Stimulated activated CD8-positive, alpha-beta memory T cell treated with anti-CD3 and anti-CD28 coated beads, Interleukin-4, amount 100 ng/mL, for 4 hours (primary cell): ENCODE data around the gene AHR.

Experiments used
- DNase-seq, 2 donors: peaks; one replicate each; pipeline ENCODE4 v3.0.0-alpha.2; 2020; ENCODE audit warnings: low read depth in 2 of 2, low spot score in 1 of 2

The AHR gene

DNA sequence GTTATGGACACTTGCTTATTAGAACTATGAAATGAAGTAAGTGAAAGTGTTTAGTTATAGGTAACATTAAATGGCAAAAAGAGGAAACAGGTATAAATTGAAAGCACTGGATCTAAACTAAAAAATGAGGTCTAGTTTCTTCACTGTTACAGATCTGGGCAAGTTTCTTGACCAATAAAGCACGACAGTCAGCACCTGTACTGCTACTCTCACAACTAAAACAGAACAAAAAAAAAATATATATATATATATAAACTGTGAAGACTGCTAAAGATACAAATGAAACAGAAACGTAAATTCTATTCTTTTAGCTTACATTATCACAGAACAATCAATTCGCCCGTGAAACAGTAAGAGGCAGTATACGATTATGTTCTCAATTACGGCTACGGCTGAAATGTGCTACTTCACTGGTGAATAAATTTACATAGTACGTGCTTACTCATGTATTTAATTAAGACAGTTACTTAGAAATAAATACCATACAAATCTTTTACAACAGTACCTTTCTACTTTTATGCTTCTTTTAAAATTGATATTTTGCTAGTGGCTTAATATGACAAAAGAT, 4.2 kb downstream of the AHR start:
- no peak for DNase-seq

DNA sequence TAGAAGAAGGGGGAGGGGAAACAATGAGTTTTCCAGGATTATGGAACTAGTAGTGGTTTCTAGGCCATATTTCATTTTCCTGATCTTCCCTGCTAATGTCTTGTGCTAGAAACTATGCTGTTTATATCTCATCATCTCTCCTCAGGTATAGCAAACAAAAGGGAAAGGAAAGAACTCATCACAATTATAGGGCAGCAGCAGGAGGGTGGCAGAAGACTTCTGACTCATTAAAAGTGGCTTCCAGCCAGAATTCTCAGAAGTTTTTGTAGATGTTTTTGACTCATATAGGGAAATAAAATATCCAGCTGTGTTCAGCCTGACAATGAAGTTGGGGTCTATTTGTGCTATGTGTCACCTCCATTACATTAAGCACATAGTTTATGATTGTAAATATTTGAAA, 6.5 kb downstream of the AHR start:
- no peak for DNase-seq

DNA sequence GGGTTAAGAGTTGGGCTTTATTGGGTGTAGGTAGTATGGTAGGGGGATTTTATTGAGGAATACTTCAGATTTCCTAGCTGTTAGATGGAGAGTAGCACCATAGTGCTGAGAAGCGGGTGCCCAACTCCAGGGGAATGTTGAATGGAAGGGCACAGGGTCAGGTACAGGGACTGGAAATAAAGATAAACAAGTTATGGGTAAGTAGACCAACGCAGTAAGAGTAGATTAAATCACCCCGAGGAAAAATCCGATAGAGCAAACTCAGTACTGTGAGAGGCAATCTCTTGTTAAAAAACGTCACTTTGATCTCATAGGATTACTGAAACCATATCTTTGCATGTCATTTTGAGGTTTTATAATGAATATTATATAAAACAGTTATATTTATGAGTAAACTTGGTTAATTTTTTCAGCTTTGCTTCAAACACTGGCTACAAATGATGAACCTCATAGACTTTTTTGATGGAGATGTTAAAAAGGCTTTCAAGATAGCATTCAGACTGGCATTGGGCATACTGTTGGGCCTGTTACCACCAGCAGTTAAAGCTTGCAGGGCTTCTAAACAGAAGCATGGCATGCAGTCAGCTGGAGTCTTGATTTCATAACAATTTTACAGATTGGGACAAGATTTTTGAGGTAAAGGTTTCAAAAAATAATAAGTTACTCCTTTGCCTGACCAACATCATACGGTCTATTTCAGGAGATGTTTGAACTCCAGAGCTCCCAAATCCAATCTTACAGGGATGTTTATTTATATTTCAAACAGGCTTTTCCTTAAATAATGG, 7.1 kb downstream of the AHR start:
- DNase-seq, result no peak

DNA sequence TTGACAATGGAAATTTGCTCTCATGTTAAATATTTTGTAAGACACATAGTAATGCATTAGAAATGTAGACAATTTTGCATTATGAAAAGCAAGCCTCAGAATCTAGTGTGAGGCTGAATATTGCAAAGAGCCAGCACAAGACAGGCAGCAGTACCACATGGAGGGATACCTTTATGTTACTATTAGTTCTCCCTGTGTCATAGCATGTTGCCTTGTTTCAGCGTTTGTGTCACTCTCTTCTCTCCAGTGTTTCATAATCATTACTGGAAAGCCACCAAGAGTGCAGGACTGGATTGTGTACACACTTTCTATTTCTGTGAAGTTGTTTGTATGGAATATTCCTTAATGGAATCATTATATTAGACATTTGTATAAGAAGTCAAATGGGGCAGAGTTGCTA, 8.5 kb downstream of the AHR start:
- DNase-seq, result no peak

DNA sequence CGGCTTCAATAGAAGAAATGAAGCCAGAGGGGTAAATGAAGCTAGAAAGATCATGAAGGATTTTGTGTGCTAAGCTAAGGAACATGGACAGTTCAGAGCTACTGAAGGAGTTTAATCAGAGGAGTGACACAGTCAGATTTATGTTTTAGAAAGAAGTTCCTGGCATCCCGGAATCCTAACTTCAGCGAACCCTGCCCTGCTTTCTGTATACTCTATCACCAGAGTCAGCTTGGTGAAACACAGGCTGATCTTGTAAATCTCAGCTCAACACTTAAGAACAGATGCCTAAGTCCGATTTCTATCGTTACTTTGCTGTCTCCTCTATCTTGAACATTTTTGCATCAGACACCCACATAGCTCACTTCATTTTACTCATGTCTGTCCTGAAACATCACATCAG, 9.1 kb downstream of the AHR start:
- no peak for DNase-seq

DNA sequence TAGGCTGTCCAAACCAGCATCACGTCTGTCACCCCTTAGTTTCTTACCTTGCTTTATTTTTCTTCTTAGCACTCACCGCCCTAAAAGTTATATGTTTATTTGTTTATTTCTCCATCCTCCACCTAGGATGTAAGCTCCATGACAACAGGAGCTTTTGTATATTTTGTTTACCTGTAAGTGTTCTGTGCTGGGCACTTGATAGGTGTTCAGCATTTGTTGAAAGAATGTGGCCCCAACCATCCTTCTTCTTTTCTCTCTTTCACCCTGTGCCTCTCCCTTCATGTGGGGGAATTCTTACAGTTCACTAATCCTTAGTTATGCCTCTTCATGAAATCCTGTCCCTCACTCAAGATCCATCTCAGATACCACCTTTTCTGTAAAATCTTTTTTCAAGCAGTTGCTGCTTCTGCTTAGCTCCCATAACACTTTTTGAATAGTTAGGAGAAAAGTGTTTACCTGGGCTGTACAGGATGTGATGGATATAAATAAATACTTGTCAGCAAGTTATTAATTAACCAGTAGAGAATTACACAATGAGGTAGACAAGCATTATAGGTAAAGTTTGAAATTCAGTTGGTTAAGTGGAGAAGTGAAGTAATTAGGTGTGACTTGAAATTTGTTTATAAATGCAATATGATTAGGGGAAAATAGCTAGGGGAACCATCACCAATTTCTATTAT, 9.7 kb downstream of the AHR start:
- no peak for DNase-seq

DNA sequence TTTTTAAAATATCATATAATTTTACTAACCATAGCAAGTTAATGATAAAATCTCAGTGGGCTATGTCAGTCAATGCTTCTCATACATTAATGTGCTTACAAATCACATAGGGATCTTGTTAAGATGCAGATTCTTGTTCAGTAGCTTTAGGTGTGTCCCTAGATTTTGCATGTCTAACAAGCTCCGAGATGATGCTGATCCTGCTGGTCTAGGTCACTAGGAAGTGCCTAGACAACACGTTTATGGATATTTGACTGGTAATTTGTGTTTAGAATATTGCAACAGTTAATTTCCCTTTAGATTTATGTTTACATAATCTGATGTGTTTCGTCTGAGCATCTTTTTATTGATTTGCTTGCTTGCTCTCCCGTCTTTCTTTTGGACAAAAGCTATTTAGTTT, 12.7 kb downstream of the AHR start:
- no peak for DNase-seq

DNA sequence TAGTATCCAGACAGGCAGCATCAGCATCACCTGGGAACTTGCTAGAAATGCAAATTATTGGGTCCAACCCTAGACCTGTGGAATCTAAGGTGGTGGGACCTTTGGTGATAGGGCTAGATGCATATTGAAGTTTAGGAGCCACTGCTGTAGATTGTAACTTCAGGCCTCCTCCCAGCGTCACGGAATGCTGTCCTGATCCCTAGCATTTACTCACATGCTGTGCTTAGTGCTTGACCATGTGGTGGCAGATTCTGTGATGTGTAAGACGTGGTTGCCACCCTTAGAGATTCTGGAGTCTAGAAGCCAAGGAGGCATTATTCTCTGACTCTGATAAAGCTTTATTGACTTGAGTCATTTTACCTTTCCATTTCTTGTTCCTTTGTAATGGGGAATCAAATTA, 13.5 kb downstream of the AHR start:
- no peak for DNase-seq

DNA sequence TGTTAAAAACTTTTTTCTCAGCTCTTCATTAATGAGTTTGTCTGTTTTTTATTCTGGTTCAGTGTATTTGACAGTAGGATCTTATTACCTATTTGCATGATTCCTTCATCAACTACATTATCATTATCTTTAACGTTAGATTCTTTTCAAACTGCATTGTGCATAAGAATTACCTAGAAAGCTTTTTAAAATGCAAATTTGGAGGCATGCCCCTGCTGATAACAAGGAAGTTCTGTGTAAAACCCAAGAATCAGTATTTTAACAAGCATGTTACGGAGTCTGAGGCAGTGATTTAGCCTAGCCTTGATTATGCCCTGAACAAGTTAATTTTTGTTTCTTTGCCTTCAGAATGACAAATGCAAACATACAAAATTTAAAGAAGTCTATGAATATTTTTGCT, 14.2 kb downstream of the AHR start:
- no peak for DNase-seq

DNA sequence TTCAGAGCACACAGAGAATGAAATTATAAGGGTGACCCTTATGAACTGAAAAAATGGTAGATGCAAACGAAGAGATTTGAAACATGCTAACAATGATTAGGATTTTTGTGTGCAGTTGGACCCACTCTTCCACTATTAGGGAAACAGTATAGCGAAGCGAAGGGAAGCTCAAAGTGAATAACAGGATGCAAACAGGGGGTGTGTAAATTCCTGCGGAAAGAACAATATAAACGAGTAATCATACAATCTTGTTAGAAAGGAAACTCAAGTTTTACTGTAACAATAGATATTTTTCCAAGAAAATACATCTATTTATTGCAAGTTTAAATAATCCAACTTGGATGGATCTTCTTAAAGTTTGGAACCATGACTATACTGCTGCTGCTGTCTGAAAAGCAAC, 14.7 kb downstream of the AHR start:
- no peak for DNase-seq

DNA sequence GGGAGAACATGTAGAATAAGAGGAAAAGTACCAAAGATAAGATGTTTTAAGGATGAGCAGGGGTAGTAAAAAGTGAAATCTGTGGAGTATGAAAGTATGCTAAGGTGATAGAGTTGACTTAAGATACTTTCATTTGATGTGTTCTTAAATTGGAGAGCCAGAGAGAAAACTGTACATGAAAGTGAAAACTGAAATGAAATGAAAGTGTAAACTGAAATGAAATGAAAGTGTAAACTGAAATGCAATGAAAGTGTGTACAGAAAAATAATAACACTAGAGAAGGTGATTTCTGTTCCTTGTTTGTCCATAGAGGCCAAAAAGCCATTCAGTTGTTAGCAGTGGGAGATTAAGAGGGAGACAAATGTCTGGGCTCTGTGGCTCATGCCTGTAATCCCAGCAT, 17.5 kb downstream of the AHR start:
- DNase-seq, result no peak

DNA sequence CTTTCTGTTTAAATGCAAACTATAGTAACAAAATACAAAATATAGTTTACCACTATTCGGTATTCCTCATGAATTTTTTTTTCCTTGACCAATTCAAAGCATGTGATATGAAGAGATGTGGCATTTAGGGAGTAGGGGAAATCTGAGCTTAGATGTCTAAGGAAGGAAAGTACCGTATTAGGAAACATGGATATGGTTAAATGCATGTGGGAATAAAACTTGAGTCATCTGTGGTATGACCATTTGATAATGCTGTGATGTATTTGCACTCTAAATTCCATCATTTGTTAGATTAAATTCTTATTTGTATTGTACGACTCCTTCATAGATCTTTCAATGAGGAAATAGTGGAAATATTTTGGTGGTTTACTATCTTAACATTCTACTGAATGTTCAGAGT, 19.7 kb downstream of the AHR start:
- no peak for DNase-seq

DNA sequence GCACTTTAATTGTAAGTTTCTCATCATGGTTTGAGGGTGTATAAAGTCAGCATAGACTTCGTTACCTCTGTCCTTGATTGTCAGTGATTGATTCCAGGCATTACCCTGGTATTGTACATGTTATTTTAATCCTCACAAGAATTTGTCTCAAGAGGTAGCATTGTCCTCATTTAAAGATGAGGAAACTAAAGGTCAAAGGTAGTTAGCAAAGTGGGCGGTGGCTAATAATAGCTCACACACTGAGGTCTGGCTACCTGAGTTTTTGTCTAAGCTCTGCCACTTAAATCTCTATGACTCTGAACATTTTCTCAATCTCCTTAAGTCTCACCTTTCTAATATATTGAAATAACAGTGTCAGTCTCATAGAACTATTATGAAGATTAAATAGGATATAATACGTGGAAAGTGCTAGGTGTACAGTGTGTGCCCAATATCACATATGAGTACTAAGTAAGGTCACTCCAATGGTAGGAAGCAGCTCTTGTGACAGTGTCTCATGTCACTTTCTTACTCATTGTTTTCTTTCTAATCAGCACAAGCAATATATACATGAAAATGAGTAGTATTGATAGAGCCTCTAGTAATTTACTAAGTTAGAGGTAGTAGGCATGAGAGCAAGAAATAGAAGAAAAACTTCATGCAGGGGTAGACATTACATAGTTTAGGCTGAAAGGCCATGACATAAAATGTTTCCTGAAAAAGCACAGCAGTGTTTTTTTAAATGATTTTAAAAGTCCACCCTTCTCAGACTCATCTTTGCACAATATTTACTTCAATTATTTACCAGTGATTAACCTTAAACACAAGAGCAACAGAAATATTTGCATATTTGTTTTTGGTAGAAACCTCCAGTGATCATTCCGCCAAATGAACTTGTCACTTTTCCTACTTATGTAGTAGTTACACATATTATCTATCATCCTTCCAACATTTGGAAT, 21.0 kb downstream of the AHR start:
- DNase-seq, result no peak

DNA sequence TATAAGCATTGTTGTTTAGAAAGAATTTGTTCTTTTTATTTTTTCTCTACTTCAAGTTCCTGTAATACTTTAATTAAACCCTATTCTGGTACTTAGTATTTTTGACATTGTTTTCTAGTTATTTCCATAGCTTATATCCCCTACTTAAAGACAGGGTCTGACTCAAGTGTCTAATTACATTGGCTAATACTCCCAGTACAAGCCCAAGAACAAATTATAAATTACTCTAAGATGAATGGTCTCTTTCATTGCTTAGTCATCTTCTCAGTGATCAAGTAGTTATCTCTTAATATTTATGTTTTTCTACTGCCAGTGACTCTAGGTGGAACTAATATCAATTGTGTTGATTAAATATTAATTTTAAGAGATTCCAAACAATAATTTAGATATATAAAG, 21.6 kb downstream of the AHR start:
- DNase-seq, result no peak

DNA sequence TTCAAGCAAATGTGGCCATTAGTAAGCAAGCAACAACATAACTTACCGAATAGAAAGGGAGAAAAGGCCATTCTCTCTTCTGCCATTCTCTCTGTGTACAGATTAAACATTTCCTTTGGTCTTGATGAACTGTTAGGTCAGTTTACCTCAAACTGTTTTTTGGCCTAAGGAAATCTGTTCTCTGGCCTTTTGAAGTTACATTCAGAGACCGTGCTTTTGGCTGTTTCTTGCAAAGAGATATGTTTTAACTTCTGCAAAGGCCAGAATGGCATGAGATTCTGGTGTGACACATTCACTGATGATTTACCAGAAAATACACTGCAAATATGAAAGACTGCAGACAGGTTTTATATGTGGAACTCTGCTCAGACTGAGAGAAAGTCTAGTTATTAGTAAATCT, 22.2 kb downstream of the AHR start:
- DNase-seq, result no peak

DNA sequence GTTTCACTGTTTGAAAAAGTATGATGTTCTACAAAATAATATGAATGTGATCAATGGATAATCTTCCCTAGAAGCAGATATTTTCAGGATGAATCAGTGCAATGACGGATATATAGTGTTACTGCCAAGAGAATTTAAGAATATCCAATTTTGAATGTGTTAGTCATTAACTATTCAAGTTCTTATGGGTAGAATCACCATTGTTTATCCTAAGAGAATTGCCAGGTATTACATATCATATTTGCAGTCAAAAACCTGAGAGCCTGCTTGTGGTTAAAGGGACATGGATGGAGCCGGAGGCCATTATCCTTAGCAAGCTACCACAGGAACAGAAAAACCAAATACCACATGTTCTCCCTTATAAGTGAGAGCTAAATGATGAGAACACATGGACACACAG, 26.9 kb downstream of the AHR start:
- no peak for DNase-seq

DNA sequence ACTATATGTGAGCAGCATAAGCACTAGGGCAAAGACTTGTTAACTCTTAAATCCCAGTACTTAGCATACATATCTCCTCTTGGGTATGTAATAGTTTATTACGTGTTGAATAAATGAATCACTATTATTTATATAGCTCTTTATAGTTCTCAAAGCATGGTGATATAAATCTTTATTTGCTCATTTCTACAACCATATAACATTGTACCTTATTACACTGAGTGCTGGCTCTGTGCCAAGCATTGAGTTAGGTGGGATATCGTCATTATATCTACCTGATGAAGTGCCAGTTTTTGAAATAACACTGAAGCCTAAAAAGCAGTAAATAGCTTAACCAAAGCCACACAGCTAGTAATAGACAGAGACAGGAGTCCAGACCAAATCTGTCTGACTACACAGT, 27.9 kb downstream of the AHR start:
- DNase-seq, result no peak

DNA sequence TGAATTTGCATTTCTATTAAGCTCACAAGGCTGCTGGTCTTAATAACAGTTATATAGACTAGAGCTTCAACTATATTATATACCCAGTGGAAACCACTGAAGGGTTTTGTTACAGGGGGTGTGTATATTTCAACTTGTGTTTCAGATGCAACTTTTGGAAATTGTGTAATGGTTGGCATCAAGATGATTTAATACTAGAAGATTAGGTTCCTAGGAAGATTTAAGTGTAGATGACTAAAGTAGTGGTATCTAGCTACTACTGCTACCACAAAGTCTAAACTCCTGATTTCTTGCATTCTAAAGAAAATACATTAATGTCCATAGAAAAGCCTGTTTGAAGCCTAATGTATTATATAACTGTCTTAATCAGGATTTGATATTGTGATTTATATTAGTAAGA, 30.2 kb downstream of the AHR start:
- no peak for DNase-seq

DNA sequence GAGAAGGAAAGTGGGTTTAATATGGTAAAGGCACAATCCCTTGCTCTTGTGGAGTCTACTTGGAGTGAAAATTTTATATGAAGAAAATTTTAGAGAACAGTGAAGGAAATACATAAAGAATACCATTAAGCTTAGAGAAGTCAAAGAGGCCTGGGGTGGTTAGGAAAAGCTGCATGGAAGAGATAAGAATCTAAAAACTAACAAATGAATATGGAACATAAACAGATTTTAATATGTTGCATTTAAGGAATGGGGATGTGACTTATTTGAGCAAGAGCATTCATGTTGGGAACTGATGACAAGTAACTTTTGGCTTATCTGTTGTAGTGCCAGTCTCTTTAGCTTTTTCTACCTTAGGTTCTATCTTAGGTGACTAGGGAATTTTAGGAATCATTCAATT, 31.0 kb downstream of the AHR start:
- DNase-seq, result no peak

DNA sequence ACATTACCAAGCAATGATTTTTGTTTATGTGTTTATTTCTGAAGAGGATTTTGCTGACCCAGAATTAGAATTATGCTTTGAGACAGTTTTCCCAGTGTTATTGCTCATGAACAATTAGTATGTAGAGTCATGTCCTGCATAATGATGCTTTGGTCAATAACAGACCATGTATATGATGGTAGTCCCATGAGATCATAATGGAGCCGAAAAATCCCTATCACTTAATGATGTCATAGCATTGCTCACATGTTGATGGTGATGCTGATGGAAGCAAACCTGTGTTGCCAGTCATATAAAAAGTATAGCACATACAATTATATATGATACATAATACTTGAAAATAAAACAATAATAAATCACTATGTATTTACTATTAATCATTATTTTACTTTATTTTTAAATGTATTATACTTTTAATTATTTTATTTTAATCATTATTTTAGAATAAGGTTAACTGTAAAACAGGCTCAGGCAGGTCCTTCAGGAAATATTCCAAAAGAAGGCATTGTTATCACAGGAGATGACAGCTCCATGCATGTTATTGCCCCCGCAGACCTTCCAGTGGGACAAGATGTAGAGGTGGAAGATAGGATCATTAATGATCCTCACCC, 33.5 kb downstream of the AHR start:
- no peak for DNase-seq

DNA sequence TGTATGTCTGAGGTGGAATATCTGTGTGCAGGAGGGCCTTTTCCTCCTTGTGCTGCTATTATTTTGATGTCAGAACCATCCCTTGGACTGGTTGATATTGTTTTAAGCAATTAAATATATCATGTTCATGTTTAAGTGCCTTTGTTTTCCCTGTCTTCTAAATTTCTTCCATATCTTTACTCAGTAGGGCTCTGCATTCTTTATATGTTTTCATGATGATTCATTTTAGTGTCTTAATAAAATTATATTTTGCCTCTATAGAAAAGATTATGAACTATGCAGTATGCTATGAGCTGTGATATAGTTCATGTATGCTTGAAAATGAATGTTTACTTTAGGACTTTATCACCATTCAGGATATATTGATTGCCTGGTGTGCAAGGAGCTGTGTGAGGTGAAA, 34.8 kb downstream of the AHR start:
- DNase-seq, result no peak
